Hypothalamus (tissue), 51 donors: Measurements from ENCODE around the gene C11orf24.

Experiments
- DNase-seq, 51 donors: peaks; one replicate each; lab custom pipeline; 2025; lab: John Stamatoyannopoulos, UW

Gene C11orf24

DNA sequence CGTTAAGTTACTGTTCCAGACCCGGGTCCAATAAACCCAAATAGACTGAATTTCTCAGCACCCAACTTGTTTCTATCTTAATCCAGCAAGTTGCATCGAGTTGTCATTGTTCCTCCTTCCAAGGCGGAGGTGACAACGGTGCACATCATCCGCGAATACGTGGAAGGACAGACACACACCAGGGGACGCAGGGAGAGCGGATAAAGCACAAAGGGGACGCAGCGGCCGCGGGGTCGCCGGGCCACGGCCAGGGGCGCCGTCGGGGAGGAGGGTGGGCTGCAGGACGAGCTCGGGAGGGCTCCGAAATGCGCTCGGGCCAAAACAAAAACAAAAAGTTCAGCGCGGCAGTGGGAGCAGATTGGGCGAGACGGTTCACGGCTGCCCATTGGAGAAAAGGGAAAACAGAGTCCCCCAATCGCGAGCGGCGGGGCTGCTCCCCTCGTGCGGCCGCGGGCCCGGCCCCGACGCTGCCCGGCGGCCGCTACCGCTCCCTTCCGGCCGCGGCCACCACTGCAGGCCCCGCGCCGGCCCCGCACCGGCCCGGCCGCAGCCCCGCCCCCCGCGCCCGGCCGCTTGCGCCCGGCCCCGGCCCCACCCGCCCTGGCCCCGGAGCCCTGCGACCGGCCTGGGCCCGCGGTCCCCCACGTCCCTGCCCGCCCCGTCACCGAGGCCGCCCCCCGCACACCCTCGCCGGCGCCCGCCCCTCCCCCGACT, 59.2 kb downstream of the C11orf24 start:
- DNase-seq, result peak in 37 of 51 donors; percentile 14 to 77 (median 49)

DNA sequence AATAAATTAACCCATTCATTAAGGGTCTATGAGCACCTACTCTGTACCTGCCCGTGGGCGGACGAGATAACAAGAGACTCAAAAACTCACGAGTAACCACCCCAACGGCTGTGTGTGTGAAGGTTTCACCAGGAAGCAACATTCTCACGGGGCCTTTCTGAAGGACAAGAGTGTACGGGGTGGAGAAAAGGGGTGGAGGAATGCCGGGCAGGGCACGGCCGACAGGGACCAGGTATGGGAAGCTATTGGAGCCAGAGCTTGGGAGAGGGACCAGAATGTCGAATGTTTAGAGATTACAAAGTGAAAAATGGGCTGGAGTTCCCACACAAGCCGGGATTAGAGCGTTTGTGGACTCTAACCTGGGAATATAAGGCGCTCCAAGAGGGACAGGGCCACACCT, 60.2 kb downstream of the C11orf24 start:
- no peak for DNase-seq
